GM19455 (cell line): Measurements from ENCODE around the gene INKA1.
A peak's percentile ranks its signal among the peaks of the same experiment; 100 is the strongest.

Experiments used
- ATAC-seq: cut with Tn5 transposase; IDR thresholded peaks from one replicate; pipeline ENCODE4 v1.9.1; 2021; ENCODE audit not compliant: unreplicated experiment

The INKA1 gene

DNA sequence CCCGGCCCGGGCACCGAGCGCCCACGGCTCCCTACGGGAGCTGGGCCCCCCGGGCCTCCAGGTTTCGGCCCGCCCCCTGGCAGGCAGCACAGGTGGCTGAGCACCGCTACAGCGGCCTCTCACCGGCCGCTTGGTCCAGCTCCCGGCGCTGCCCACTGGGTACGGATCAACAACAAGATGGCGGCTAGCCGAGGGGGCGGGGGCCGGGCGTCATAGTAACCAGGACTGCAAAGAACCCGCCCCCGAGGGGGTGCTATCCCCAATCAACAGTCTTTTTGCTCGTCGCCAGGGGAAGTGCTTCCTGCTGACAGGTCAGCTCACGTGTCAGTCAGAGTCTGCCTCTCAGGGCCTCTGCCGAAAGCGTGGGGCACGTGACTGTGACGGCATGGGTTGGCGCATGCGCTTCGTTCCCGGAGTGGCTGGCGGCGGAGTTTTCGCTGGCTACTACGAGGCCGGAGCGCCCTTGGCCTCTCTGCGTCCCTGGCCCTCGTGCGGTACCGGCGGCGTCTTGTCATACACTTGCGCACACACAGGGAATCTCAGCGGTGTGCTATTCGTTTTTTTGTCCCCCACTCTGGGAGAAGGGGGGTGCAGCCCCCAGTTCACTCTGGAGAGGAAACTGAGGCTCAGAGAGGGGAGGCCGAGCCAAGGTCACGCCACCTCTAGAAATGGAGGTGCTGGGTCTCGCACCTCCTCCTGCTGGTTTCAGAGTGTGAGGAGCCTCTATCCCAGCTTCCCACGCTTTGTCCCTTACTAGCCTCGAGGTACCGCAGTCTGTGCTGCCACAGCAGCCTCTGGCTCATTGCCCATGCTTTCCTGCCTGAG lies 16.5 kb upstream of the INKA1 start, which contains the start of gene IP6K1:
TSS of gene IP6K1 (minus strand) at position 186 of the 825 bp plus-strand sequence. CDS start 38,502 bp downstream, outside the sequence.
- ATAC-seq: peak; percentile 99

DNA sequence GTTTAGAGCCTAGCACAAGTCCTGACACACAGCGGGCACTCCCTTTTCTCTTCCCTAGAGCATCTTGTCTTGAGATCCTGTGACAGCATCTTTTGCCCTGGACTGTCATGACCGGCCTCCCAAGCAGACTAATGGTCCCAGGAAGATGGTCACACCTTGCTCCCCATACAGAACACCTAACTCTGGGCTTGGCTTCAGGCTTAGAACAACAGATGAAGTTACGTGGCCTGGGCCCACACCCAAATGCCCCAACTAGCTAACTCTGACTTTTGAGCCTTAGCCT lies 15.9 kb upstream of the INKA1 start:
- no peak for ATAC-seq

DNA sequence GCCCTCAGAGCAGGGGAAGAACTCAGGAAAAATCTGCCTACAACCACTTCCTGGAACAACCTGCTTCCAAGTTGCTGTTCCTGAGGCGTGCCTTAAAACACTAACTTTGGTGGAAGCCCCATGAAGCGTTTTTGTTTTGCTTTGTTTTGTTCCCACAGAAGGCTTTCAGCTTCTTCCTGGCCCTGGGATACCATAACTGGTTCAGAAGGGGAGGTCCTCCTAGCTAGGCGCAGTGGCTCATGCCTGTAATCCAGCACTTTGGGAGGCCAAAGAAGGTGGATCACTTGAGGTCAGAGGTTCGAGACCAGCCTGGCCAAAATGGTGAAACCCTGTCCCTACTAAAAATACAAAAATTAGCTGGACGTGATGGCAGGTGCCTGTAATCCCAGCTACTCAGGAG lies 15.5 kb upstream of the INKA1 start:
- ATAC-seq: no peak

DNA sequence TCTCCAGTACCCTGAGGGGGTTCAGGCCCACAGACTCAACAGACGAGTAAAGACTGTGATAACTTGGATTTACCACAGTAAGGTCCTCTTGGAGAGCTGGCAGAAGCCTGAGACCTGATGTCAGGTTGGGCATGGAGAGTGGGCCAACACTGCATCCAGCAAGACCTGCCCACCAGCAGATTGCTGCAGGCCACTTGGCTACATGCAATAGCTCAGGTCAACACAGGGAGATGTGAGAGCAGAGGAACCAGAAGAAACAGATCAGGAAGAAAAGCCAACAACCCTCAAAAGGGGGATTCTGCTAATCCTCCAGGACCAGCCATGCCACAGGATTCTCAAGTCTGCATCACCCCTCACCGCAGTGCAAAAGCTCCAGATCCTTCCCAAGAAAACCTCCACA lies 15.0 kb upstream of the INKA1 start:
- no peak for ATAC-seq

DNA sequence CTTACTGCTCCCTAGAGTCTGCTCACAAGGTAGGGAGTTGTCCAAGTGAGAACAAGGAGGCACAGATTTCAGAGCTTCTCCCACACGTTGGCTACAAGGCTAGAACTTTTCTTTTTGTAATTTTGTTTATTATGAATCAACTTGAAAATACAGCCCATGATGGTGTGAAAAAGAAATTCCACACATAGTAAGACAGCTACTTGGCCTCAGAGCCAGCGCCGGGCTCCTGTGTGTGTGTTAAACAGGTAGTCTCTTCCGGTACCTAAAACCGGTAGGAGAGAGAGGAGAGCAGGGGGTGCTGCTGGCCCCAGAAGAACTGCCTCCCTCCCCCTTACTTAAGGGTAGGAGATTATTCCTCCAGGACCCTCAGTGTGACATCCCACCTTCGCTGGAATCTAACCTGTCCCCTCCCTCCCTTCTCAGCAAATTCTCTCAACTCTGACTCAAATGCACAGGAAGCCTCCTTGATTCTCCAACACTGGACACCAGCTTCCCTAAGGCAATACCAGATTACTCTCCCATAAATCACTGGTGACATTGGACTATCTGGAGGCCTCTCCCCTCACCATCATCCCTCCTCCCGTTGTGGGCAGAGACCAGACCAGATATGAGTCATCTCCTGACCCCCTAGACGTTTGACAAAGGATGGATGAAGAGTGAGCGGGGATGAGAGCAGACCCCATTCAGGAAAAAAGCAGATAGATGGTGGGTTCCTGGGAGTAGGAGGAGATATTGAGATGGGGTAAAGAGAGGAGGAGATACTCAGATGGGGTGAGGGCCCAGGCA lies 12.2 kb upstream of the INKA1 start:
- no peak for ATAC-seq

DNA sequence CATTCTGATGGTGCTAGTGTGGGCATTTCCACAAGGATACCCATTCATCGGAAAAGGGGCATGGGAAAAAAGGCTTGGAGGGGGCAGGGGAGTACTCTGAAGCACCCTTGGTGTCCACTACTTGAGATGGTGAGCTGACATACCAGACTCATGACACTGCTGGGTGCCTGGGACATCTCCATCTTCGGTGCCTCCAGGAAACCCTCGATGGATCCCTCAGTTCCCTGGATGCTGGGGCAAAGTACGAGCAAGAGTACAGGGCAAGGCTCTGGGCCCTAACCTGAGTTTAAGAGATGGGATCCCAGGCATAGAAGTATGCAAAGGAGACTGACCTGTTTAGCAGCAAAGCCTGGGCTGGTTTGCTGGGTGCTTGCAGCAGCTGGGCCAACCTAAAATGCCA lies 11.5 kb upstream of the INKA1 start:
- ATAC-seq: no peak

DNA sequence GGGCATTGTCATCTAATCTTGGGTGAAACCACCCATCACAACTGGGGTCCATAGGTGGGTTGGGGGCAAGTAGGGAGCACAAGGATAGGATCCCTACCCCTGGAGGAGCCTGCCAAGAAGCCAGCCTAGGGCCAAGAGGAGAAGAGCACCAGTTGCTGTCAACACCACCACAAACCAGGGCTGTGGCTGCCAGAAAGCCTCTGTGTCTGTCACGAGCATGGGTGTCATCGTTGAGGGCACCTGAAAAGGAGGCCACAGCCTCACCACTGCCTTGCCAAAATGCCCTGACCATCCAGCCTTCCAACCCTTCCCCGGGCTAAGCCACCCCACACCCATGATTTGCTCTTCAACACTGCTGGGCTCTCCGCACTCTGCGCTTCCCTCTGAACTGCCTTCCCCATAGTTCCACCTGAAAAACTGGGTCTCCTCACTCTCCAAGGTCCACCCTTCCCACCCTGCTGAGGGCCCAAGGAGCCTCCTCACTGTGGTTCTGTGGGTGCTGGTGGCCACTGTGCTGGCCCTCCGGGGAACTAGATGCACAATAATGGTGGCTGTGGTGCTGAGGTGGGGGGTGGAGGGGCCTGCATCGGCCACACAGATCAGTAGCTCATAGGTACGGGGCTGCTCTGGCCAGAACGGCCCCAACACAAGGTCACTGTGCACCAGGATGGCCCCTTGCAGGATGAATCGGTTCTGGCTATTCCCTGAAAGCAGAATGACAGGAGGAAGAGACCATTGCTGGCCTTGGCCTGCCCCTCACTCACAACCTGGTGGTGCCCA lies 10.5 kb upstream of the INKA1 start:
- no peak for ATAC-seq

DNA sequence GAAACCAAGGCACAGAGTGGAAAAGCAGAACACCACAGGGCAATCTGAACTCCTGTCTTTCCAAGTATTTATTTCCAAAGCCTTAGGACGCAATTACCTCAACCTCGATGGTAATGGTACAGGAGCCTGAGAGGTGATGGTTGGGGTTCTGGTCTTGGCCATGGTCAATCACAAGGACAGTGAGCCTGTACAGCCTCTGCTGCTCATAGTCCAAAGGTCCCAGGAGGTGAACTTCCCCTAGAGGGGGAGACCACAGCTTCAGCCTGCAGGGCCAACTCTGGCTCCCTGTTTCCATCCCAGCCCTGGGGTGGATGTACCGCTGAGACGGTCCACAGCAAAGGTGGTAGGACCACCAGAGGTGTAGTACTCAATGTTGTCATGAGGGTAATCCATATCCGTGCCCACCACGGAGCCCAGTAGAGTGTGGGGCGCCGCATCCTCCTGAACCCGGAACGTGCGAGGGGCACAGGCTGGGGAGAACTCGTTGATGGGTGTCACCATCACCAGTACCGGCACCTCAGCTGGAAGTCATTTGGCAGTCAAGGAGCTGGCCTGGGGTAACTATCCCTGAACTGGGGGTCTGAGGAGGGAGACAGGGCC lies 9.5 kb upstream of the INKA1 start:
- no peak for ATAC-seq

DNA sequence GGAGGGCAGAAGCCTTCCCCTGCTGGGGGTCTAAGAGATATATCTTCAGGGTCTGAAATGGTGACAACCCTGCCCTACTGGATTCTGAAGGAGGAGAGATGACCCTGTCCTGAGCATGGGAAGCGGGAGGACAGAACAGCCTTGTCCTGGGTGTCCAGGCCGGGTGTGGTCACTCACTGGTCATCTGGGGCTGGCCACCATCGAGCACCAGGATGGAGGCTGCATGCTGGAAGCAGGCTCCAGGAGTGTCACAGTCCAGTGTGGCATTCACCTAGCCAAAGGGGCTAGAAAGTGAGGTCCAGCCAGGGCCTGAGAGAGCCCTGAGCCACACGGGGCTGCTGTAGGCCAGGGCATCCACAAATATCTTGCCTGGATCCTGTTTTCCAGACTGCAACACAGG lies 8.6 kb upstream of the INKA1 start:
- no peak for ATAC-seq

DNA sequence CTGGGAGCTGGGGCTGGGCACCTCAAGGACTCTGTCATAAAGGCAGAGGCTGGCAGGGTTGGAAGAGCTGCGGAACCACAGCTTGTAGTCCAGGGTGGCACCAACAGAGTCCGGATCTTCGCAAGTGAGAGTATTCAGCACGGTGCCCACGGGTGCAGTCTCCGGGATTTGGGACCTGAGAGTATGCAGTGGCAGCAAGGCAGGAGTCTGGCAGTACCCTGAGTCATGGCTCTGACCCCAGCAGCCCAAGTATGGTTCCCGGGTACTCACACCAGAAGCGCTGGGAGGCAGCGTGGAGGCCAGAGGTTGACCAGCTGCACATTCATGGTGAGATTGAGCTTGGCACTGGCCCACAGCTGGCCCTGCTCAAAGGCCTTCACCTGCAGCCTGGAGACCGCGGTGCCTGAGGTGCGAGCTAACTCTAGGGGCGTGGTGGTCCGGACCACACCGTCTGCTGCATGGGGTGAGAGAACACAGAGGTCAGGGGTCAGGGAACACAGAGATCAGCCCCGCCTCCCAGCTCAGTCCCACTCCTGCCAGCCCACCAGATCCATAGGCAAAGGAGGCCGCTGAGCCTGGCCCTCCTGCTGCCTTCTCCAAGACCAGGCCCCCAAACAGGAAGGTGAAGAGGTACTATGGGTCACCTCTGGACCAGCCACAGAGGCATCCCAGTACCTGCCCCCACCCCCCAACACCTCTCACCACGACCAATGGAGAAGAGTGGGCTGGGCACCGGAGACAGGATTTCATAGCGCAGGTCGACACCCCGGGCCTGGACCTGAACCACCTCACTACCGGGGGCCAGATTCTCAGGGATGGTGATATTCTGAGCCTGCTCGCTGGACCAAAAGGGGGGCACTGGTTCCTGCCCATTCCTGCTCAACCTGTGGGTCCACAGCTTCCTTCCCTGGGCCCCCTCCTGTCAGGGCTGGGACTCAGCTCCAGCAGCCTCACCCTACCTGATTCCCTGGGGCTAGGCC lies 7.8 kb upstream of the INKA1 start:
- ATAC-seq: no peak

DNA sequence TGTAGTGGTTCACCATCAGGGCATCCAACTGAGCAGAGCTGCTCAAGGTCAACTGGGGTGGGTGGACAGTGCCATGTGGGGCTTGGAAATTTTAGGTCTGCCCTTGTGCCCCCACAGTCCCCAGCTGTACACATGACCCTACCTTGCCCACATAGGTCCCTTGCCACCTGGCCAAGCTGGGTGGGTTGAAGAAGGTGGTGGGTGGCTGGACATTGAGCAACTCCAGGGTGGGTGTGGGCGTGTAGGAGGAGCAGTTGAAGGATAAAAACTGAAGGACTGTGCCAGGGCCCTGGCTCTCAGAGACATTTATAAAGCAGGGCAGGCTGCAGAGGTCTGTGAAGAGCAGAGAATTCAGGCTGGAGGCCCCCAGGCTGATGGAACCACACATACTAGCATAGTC lies 4.0 kb upstream of the INKA1 start:
- ATAC-seq: no peak

DNA sequence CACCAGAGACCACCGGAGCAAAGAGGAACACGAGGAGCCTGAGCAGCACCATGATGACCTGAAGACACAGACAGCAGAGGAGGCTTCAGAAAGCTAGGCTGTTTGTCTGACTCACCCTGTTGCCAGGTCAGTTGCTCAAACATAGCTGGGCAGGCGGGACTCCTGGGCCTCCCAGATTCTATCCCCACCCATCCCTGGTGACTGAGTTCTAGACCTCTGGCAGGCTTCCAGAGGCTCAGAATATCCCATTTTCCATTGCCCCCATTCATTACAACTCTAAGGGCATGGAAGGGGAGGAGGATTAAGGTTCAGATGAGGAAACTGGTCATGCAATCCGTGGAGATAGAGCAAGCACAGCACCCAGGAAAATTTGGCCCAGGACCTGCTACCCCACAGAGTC lies 3.3 kb upstream of the INKA1 start, which contains the start of gene CDHR4:
TSS of gene CDHR4 (minus strand) at position 113 of the 400 bp plus-strand sequence. CDS start at position 52, 61 bp downstream.
- ATAC-seq: no peak

DNA sequence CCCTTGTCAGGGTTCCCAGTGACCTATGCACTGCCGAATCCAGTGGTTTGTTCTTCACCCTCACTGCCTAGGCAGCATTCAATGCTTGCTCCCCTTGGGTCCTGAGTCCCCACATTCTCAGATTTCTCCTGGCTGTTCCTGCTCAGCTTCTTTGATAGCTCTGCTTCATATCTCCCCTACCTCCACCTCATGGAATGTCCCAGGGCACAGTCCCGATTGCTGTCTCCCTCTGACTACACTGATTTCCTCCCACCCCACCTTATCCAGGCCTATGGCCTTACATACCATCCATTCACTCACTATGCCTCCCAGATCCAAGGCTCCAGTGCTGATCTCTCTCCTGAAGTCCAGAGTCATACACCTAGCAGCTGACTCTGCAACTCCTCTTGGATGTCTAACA lies 1.9 kb upstream of the INKA1 start:
- no peak for ATAC-seq

DNA sequence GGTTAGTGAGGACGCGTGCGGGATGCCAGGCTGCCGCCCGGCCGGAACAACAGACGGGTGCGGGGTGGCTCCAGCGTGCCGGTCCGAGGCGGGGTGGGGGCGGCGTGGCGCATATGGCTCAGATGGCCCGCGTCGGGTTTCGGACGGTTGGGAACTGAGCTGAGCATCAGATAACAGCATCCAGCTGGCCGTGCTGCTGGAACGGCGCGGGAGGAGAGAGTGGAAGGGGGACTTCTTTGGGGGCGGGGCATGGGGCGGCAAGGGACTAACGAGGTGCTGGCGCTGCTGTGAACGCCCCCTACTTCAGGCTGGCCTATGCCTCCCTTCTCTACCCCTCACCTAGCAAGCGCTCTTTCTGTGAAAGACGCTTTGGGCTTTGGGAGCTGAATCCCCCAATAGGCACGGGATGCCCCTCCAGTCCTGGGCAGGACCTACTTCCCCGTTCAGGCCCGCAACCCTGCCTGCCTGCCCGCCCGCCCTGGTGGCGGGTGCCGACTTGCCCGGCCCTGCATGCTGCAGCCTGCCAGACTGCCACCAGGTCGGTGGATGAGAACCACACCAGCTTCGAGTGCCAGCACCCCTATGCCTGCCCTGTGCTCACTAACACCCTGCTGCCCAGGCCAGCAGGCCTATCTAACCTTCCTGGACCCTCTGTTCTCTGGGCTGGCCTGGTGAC lies 542 bp downstream of the INKA1 start:
- ATAC-seq: peak; percentile 7

DNA sequence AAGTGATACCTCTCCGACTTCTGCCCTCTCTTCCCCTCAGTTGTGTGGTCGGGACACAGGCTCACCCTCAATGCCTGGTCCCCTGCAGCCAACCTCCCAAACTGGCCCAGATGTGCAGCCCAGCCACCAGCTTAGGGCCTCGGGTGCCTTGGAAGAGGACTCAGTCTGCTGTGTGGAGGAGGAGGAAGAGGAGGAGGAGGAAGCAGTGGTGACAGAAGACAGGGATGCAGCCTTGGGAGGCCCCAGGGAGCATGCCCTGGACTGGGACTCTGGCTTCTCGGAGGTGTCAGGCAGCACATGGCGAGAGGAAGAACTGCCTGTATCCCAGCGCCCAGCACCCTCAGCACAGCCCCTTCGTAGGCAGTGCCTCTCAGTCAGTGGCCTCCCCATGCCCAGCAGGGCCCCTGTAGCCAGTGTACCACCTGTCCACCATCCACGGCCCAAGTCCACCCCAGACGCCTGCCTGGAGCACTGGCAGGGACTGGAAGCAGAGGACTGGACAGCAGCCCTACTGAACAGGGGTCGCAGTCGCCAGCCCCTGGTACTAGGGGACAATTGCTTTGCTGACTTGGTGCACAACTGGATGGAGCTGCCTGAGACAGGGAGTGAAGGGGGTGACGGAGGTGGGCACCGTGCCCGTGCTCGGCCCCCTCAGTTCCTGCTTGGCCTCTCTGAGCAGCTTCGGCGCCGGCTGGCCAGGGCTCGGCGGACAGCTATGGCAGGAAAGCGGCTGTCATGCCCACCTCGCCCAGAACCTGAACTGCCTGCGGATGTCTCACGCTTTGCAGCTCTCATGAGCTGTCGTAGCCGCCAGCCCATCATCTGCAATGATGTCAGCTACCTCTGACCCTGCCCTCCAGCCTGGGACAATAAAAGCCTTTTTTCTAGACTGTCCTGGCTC lies 1.3 kb downstream of the INKA1 start:
- no peak for ATAC-seq

DNA sequence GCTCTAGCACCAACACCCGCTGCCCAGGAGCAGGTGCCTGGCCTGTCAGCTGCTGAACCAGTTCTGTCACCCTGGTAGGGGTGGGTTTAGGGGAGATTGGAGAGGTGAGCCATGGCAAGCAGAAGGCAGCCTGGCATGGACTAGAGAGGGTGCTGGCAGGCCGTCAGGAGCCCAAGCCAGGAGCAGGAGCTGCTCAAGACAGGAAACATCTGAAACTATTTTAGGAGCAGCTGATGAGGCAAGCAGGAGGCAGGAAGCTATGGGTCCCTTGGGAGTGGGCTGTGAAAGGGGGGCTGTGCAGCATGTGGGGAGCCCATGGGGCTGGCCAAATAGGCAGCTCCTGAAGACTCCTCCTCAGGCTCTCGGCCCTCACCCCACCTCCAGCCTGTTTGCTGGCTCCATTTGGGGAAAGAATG lies 2.3 kb downstream of the INKA1 start:
- ATAC-seq: no peak

DNA sequence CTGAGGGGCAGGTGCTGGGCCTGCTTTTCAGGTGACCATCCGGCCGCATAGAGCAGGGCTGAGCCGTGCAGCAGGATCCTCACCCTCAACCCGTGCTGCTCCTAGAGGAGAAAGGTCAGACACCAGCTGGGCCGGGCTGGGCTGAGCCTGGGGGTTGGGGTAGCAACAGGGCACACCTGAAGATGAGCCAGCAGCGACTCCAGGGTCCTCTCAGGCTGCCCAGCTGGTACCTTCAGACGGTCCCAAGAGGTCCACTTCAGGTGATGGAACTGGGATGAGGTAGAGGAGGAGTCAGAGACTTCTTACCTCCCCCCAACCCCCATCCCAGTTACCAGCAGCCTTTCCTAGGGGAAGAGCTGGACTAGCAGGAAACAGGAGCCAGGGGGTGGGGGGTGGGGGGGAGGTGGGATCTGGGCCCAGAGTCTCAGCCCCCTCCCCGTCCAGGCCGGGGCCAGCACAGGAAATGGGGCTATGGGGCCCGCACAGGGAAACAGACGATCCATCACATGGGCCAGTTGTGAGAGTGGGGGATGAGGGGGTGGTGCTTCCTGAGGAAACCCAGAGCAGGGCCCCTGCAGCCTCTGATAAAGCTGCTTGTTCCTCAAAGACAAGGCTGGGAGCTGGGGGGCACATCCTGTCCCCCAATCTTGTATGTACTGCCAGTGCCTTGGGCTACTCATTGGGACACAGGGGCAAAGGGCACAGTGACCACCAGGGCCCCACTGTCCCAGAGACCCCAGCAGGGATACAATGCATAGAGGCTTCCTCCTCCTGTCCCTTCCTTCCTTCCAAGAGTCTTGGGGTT lies 3.0 kb downstream of the INKA1 start:
- no peak for ATAC-seq

DNA sequence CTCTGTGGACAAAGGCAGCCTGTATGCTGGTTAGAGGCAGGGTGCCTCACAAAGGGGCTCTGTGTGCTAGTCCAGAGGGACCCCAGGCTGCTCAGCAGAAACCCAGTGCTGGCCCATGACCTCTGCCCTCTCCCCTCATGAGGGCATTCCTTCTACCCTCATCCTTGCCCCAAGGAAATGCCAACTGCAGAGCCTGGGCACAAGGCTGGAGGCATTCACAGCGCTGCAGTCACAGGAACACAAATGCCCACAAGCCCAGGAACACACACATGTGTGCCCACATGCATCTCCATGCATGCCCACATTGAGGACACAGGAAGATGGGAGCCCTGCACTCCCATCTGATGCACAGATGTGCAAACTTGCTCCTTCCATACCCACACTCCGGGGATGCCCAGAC lies 3.8 kb downstream of the INKA1 start:
- no peak for ATAC-seq
